Thoracic aorta endothelial cell (primary cell): ENCODE results near the gene METTL6. TPM values are rescaled to one million over a fixed set of nuclear protein-coding genes. Genes with fewer than 3 reads are reported as not detected.

Experiments
- small RNA-seq: library from RNA; depleted of rRNA; stranded (forward); fragments of <200 nt; gene quantifications from one replicate; pipeline ENCODE3, GENCODE V24; 2012
- total RNA-seq: library from RNA; depleted of rRNA; stranded (reverse); fragments of >200 nt; gene quantifications from 2 replicates; pipeline ENCODE4 v1.2.3, GENCODE V29; 2012

METTL6 gene, protein sequence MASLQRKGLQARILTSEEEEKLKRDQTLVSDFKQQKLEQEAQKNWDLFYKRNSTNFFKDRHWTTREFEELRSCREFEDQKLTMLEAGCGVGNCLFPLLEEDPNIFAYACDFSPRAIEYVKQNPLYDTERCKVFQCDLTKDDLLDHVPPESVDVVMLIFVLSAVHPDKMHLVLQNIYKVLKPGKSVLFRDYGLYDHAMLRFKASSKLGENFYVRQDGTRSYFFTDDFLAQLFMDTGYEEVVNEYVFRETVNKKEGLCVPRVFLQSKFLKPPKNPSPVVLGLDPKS
- 27.5 and 38.2 TPM in 2 replicates for total RNA-seq

GRCh38 chr3:15427182-15427880, at the start of gene METTL6, which contains the start of gene EAF1:
METTL6 (minus strand) TSS chr3:15427544; CDS start chr3:15426511, 1,033 bp downstream.
EAF1 (plus strand) TSS chr3:15427598; CDS start chr3:15427780, 182 bp downstream.

Small RNA genes within 50 kb of the gene (small RNA-seq; reads per million reads assigned to genes)
- not detected for gene HMGN2P7
- gene RNU6-1024P: not detected

Other genes starting within 250 kb of the METTL6 start
- gene CAPN7, start 221.3 kb downstream of the METTL6 start, total RNA-seq: 41.2 and 52.9 TPM in 2 replicates
- gene SH3BP5, start 95.0 kb downstream of the METTL6 start, total RNA-seq: 88.2 and 112 TPM in 2 replicates
- gene EAF1, start 54 bp upstream of the METTL6 start, total RNA-seq: 30.2 and 35.6 TPM in 2 replicates
- 0.13 and 1.1 TPM in 2 replicates for gene COLQ, start 94.2 kb upstream of the METTL6 start, total RNA-seq
- gene HACL1, start 174.0 kb upstream of the METTL6 start, total RNA-seq: 40.2 and 49.3 TPM in 2 replicates
- 25.3 and 28.6 TPM in 2 replicates for gene BTD, start 174.2 kb upstream of the METTL6 start, total RNA-seq